Esophagus (tissue), 2 donors: ENCODE results near the gene TMPRSS5. TPM values are rescaled to one million over a fixed set of nuclear protein-coding genes. Genes with fewer than 3 reads are reported as not detected.
"Not testable (repeated sequence)": the region's sequence is repeated elsewhere in the genome, so short reads cannot be mapped to it uniquely, and the experiment has no call there.

ENCODE experiments used
- H3K27ac ChIP-seq, 2 donors: one replicate each; pipeline ENCODE4 v1.5.1; 2013; ENCODE audit warnings: low read depth in 2 of 2, mild to moderate bottlenecking in 2 of 2, inconsistent platforms in 1 of 2, low read length in 1 of 2, moderate library complexity in 1 of 2
- H3K27me3 ChIP-seq, 2 donors: one replicate each; pipeline ENCODE4 v1.6.1; 2013; ENCODE audit warnings: low read length in 2 of 2, control low read depth in 1 of 2, mild to moderate bottlenecking in 1 of 2; ENCODE audit not compliant: insufficient read depth in 2 of 2, control insufficient read depth in 1 of 2
- H3K36me3 ChIP-seq, 2 donors: one replicate each; pipeline ENCODE4 v1.6.1; 2013; ENCODE audit warnings: low read length in 1 of 2; ENCODE audit not compliant: control insufficient read depth in 2 of 2, insufficient read depth in 2 of 2
- H3K4me1 ChIP-seq, 2 donors: one replicate each; pipeline ENCODE4 v1.6.1; 2013; ENCODE audit warnings: low read length in 1 of 2; ENCODE audit not compliant: control insufficient read depth in 2 of 2, insufficient read depth in 2 of 2
- H3K4me3 ChIP-seq, 2 donors: one replicate each; pipeline ENCODE4 v1.5.1; 2013; ENCODE audit warnings: low read length in 2 of 2, mild to moderate bottlenecking in 2 of 2, low read depth in 1 of 2, moderate library complexity in 1 of 2
- H3K9me3 ChIP-seq, 2 donors: one replicate each; pipeline ENCODE4 v1.6.1; 2013; ENCODE audit warnings: mild to moderate bottlenecking in 2 of 2, low read depth in 1 of 2, low read length in 1 of 2, moderate library complexity in 1 of 2; ENCODE audit not compliant: control insufficient read depth in 2 of 2, insufficient read depth in 1 of 2
- WGBS, 2 donors: extraction: QIAGEN DNeasy Blood & Tissue Kit; methylation state at CpG; one replicate each; pipeline ENCODE4 v1.1.7; 2013; 5-methylcytosine and 5-hydroxymethylcytosine counted together
- polyA plus RNA-seq, 2 donors: library from polyadenylated mRNA; stranded (reverse); fragments of 200-250 nt; gene quantifications; one replicate each; pipeline ENCODE4 v1.2.3, GENCODE V29; 2013
- donor health status: healthy with polysubstance abuse.
- donor health status: Bipolar disorder and iron deficiency.

TMPRSS5 gene
- polyA plus RNA-seq, 2 donors, result 0.18 to 0.49 TPM

DNA sequence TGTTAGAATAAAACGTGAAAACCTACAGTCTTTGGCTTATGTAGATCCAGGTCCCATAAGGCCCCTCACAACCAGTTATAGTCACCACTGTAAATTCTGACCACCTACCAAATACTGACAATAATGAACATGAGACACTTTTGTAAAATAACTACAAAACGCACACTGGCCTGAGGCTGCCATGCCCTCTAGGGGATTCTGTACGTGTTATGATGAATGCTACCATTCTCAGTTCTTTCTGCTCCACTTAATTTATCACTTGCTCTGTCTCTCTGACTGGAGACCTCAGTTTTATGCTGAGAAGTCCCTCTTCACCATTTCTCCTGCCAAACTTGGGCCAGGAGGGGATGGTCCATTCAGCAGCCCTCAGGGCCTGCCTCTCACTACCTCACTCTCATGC, 18.7 kb upstream of the TMPRSS5 start:
- Histone ChIP-seq H3K4me1 (no peaks in the 10 kb centered on the region), H3K36me3 (peaks cover 0 to 4% of the 10 kb centered on the region in 2 donors), H3K9me3 (no peaks in the 10 kb centered on the region), H3K4me3 (no peak overlapping the region), H3K27ac (no peak overlapping the region), H3K27me3 (no peaks in the 10 kb centered on the region)
- 87 to 91% methylated on average over 3 of the region's 3 CpGs for WGBS, 2 donors

DNA sequence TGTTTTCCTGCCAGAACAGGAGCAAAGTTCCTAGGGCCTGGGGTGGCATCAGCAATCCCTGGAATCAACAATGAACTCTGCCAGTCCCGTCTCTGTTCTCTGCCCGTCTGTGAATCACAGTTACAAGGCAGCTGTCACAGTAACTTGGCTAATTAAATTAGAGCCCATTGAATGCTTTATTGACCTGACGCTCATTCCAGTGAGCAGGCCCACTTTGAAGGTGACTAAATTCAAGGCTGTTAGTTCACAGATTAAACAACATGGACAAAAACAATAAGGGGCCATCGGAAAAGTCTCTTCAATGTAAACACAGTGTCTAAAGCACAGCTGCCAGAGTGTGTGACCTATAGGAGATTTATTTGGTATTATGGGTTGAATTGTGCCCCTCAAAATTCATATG, 17.7 kb upstream of the TMPRSS5 start:
- Histone ChIP-seq H3K27me3 (no peaks in the 10 kb centered on the region), H3K27ac (no peak overlapping the region), H3K4me3 (no peak overlapping the region), H3K4me1 (no peaks in the 10 kb centered on the region), H3K36me3 (peaks cover 0 to 4% of the 10 kb centered on the region in 2 donors), H3K9me3 (no peaks in the 10 kb centered on the region)
- 82 to 83% methylated on average over 4 of the region's 4 CpGs for WGBS, 2 donors

- 78 to 79% methylated on average over 3 of the region's 3 CpGs for WGBS, 2 donors
- Histone ChIP-seq H3K27me3 (no peaks in the 10 kb centered on the region), H3K4me1 (no peaks in the 10 kb centered on the region), H3K27ac (no peak overlapping the region), H3K9me3 (no peaks in the 10 kb centered on the region), H3K36me3 (peaks cover 0 to 4% of the 10 kb centered on the region in 2 donors), H3K4me3 (no peak overlapping the region)
These were observed 16.8 kb upstream of the TMPRSS5 start for GRCh38 chr11:113722934-113723333.

GRCh38 chr11:113722221-113722620, 16.1 kb upstream of the TMPRSS5 start:
- 88 to 93% methylated on average over 4 of the region's 4 CpGs for WGBS, 2 donors
- Histone ChIP-seq H3K9me3 (no peaks in the 10 kb centered on the region), H3K27ac (no peak overlapping the region), H3K4me3 (no peak overlapping the region), H3K36me3 (peaks cover 0 to 4% of the 10 kb centered on the region in 2 donors), H3K27me3 (no peaks in the 10 kb centered on the region), H3K4me1 (no peaks in the 10 kb centered on the region)

DNA sequence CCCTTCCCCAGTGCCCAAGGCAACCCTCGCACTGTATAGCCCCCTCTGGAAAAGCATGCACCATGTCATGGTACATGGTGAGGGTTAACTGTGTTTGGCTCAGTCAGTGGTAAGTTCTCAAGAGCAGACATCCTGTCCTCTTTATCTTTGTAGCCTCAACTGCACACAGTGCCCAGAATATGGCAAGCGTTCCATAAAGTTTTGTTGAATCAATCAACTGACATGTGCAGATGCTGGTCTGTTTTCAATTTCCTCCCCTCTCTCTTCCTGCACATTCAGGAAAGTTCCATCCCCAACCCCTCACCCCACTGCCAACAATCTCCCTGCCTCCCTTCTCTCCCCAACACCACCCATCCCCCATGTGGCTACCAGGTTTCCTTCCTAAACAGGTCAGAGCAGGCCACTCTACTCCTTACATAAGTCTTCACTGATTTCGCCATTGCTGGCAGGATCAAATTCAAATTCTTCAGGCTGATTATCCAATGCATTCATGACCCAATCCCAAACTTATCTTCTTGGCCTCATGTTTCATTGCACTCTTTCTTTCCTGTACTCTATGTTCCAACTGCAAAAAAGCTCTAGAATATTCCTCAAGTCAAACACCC, 15.5 kb upstream of the TMPRSS5 start:
- no peak overlapping the region for H3K4me3 ChIP-seq
- no peaks in the 10 kb centered on the region for H3K9me3 ChIP-seq
- H3K27ac ChIP-seq, result no peak overlapping the region
- no peaks in the 10 kb centered on the region for H3K4me1 ChIP-seq
- WGBS, 2 donors, result 90 to 92% methylated on average over 3 of the region's 3 CpGs
- peaks cover 0 to 4% of the 10 kb centered on the region in 2 donors for H3K36me3 ChIP-seq
- no peaks in the 10 kb centered on the region for H3K27me3 ChIP-seq

DNA sequence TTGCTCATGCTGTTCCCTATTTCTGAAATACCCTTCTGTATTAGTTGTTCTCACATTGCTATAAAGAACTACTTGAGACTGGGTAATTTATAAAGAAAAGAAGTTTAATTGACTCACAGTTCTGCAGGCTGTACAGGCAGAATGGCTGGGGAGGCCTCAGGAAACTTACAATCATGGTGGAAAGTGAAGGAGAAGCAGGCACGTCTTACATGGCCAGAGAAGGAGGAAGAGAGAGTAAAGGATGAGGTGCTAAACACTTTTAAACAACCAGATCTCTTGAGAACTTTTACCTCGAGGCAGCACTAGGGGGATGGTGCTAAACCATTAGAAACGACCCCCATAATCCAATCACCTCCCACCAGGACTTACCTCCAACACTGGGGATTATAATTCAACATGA, 14.4 kb upstream of the TMPRSS5 start:
- not testable (repeated sequence) for H3K4me3 ChIP-seq, H3K4me1 ChIP-seq, H3K9me3 ChIP-seq, H3K27ac ChIP-seq, H3K36me3 ChIP-seq, H3K27me3 ChIP-seq
- WGBS, 2 donors, result 39 to 55% methylated on average over 3 of the region's 3 CpGs

DNA sequence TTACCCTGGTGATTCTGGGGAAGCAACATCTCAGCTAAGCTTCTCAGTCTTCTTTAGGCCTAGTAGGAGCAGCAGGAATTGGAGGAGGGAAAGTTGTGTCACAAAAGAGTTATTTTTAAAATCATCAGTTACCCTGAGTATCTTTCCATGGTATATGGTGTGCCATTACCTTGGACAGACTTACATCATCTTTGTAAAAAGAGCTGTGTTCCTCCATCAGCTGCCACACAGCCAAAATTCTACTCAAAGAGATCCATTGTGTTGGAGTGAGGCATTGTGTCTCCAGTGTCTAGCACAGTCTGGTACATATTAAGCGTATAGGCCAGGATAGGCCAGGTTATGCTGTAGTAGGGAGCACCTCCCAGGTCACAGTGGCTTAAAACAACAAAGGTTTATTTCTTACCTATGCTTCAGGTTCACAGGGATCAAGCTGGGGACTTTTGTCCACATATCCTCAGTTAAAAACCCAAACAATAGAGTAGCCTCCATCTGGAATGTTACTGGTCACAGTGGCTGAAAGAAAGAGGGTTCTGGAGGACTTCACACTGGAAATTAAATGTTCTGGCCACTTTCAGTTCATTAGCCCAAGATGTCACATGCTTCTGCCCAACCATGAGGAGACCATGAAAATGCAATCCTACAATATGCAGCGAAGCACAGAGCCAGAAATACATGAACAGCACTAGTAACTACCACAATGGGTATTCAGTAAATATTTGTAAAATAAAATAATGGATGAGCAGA, 9.9 kb upstream of the TMPRSS5 start:
- H3K4me3 ChIP-seq, result no peak overlapping the region
- H3K27ac ChIP-seq, result no peak overlapping the region
- WGBS, 2 donors, result 93 to 98% methylated on average over 2 of the region's 2 CpGs
- H3K9me3 ChIP-seq, result no peaks in the 10 kb centered on the region
- H3K27me3 ChIP-seq, result no peaks in the 10 kb centered on the region
- H3K36me3 ChIP-seq, result no peaks in the 10 kb centered on the region
- H3K4me1 ChIP-seq, result no peaks in the 10 kb centered on the region

DNA sequence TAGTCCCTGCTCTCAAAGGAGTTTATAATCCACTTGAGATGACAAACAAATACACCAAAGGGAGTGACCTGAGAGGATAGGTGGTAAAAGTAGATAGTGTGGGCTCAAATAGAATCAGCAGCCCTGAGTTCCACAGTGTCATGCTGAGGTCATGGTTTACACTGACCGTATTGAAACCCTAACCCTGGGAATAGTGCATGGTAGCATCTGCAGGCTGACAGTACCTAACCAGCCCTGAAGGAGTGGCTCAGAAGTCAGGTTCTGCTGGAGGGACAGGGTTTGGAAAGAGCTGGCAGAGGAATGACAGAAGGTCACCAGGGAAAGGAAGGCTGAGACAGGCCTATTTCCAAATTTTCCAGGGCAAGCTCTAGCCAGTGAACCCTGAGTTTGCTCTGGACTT, 9.2 kb upstream of the TMPRSS5 start:
- 87 to 92% methylated on average over 1 of the region's 1 CpG for WGBS, 2 donors
- Histone ChIP-seq H3K9me3 (no peaks in the 10 kb centered on the region), H3K36me3 (no peaks in the 10 kb centered on the region), H3K27ac (no peak overlapping the region), H3K27me3 (no peaks in the 10 kb centered on the region), H3K4me3 (no peak overlapping the region), H3K4me1 (no peaks in the 10 kb centered on the region)

DNA sequence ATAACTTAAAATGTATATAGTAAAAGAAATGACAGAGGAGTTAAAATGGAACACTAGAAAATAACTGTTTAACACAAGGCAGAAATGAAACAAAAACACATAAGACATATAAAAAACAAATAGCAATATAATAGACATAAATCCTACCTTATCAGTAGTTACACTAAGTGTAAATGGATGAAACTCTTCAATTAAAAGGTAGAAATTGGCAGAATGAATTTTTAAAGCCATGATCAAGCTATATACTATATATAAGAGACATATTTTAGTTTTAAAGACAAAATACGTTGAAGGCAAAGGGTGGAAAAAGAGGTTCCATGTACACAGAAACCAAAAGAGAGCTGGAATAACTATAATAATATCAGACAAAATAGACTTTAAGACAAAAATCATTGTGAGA, 4.9 kb upstream of the TMPRSS5 start:
- 91 to 94% methylated on average over 1 of the region's 1 CpG for WGBS, 2 donors
- H3K4me1 ChIP-seq, result no peaks in the 10 kb centered on the region
- no peaks in the 10 kb centered on the region for H3K36me3 ChIP-seq
- no peaks in the 10 kb centered on the region for H3K27me3 ChIP-seq
- no peak overlapping the region for H3K27ac ChIP-seq
- peaks cover 0 to 1% of the 10 kb centered on the region in 2 donors for H3K9me3 ChIP-seq
- H3K4me3 ChIP-seq, result no peak overlapping the region

GRCh38 chr11:113703551-113703950, 2.6 kb downstream of the TMPRSS5 start:
- H3K36me3 ChIP-seq, H3K4me3 ChIP-seq, H3K9me3 ChIP-seq, H3K4me1 ChIP-seq, H3K27ac ChIP-seq, H3K27me3 ChIP-seq: not testable (repeated sequence)
- WGBS, 2 donors, result 94 to 100% methylated on average over 1 of the region's 1 CpG
